HL-60 (cell line): ENCODE measurements around the gene B4GALT1.

Source experiments
- DNase-seq, 2 experiments: peaks; one replicate each; pipeline ENCODE4 v3.0.0-alpha.2; 2010 to 2020; ENCODE audit warnings: low read depth in 1 of 2, low spot score in 1 of 2
- H3K27ac ChIP-seq: fragments of 250-450 bp; sonication (Bioruptor Pico); replicated peaks from 2 replicates; pipeline ENCODE4 v1.5.1; 2020; ENCODE audit warnings: mild to moderate bottlenecking, moderate library complexity
- H3K27me3 ChIP-seq: fragments of 250-450 bp; sonication (Bioruptor Pico); 2 replicates; pipeline ENCODE4 v1.5.1; 2021; ENCODE audit warnings: mild to moderate bottlenecking, moderate library complexity; ENCODE audit not compliant: insufficient read depth, poor library complexity, severe bottlenecking
- H3K4me3 ChIP-seq: replicated peaks from 2 replicates; pipeline ENCODE4 v1.5.1; 2011; ENCODE audit warnings: mild to moderate bottlenecking, control low read depth, low read length; ENCODE audit not compliant: insufficient read depth
- GABPA ChIP-seq: IDR thresholded peaks from 2 replicates; pipeline ENCODE4 v1.6.1; 2012; ENCODE audit warnings: low read depth
- POLR2AphosphoS5 ChIP-seq: IDR thresholded peaks from 2 replicates; pipeline ENCODE4 v1.6.1; 2012; ENCODE audit warnings: low read depth
- SPI1 ChIP-seq: IDR thresholded peaks from 2 replicates; pipeline ENCODE4 v1.6.1; 2012; ENCODE audit warnings: low read depth, mild to moderate bottlenecking, borderline replicate concordance
- TF ChIP-seq, protein P1 (sequence below): IDR thresholded peaks from one replicate; pipeline ENCODE4 v1.5.1; 2011; ENCODE audit warnings: low read length, control low read depth, inconsistent platforms; ENCODE audit not compliant: insufficient read depth
- TF ChIP-seq, protein P2 (sequence below): IDR thresholded peaks from 2 replicates; pipeline ENCODE4 v1.6.1; 2012; ENCODE audit warnings: low read depth; ENCODE audit not compliant: insufficient replicate concordance

The B4GALT1 gene

GRCh38 chr9:33148367-33149014 lies 18.6 kb downstream of the B4GALT1 start:
- no peak overlapping the region for H3K27ac ChIP-seq
- TF ChIP-seq GABPA (no peak), SPI1 (no peak; the same call in 1 of the 2 replicates), POLR2AphosphoS5 (no peak)
- TF ChIP-seq, protein P1, sequence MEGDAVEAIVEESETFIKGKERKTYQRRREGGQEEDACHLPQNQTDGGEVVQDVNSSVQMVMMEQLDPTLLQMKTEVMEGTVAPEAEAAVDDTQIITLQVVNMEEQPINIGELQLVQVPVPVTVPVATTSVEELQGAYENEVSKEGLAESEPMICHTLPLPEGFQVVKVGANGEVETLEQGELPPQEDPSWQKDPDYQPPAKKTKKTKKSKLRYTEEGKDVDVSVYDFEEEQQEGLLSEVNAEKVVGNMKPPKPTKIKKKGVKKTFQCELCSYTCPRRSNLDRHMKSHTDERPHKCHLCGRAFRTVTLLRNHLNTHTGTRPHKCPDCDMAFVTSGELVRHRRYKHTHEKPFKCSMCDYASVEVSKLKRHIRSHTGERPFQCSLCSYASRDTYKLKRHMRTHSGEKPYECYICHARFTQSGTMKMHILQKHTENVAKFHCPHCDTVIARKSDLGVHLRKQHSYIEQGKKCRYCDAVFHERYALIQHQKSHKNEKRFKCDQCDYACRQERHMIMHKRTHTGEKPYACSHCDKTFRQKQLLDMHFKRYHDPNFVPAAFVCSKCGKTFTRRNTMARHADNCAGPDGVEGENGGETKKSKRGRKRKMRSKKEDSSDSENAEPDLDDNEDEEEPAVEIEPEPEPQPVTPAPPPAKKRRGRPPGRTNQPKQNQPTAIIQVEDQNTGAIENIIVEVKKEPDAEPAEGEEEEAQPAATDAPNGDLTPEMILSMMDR, result no peak
- TF ChIP-seq, protein P2, sequence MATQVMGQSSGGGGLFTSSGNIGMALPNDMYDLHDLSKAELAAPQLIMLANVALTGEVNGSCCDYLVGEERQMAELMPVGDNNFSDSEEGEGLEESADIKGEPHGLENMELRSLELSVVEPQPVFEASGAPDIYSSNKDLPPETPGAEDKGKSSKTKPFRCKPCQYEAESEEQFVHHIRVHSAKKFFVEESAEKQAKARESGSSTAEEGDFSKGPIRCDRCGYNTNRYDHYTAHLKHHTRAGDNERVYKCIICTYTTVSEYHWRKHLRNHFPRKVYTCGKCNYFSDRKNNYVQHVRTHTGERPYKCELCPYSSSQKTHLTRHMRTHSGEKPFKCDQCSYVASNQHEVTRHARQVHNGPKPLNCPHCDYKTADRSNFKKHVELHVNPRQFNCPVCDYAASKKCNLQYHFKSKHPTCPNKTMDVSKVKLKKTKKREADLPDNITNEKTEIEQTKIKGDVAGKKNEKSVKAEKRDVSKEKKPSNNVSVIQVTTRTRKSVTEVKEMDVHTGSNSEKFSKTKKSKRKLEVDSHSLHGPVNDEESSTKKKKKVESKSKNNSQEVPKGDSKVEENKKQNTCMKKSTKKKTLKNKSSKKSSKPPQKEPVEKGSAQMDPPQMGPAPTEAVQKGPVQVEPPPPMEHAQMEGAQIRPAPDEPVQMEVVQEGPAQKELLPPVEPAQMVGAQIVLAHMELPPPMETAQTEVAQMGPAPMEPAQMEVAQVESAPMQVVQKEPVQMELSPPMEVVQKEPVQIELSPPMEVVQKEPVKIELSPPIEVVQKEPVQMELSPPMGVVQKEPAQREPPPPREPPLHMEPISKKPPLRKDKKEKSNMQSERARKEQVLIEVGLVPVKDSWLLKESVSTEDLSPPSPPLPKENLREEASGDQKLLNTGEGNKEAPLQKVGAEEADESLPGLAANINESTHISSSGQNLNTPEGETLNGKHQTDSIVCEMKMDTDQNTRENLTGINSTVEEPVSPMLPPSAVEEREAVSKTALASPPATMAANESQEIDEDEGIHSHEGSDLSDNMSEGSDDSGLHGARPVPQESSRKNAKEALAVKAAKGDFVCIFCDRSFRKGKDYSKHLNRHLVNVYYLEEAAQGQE, result no peak
- no peaks in the 10 kb centered on the region for H3K27me3 ChIP-seq
- H3K4me3 ChIP-seq, result no peak overlapping the region
- DNase-seq, result no peak

DNA sequence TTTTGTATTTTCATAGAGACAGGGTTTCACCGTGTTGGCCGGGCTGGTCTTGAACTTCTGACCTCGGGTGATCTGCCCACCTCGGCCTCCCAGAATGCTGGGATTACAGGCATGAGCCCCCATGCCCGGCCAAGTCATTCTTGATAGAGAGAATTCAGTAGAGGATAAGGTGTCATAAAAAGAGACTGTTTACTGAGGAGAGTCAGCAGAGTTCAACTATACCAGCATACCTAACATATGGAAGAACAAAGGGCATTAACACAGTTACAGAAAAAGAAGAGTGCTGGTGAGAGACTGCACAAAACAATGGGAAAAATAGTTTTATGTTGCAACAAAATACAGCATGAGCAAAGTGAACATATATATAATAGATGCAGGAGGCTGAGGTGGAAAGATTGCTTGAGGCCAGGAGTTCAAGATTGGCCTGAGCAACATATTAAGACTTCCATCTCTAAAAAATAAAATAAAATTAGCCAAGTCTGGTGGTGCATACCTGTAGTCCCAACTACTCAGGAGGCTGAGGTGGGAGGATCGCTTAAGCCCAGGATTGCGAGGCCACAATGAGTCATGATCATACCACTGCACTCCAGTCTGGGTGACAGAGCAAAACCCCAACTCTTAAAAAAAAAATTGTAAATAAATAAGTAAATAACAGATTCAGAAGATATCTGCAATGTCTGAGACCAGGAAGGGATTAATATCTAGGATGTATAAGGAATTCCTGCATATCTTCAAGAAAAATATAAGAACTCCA lies 19.5 kb downstream of the B4GALT1 start:
- TF ChIP-seq, protein P2, result no peak
- TF ChIP-seq POLR2AphosphoS5, result no peak
- TF ChIP-seq GABPA, result no peak
- no peak for TF ChIP-seq SPI1
- TF ChIP-seq, protein P1, result no peak
- Histone ChIP-seq H3K27ac (no peak overlapping the region), H3K27me3 (no peaks in the 10 kb centered on the region), H3K4me3 (no peak overlapping the region)
- no peak for DNase-seq

GRCh38 chr9:33146298-33146697 lies 20.8 kb downstream of the B4GALT1 start:
- H3K27ac ChIP-seq, result no peak overlapping the region
- no peak for TF ChIP-seq POLR2AphosphoS5
- no peak for TF ChIP-seq GABPA
- TF ChIP-seq SPI1, result no peak
- TF ChIP-seq, protein P2, result no peak
- TF ChIP-seq, protein P1, result no peak
- DNase-seq, result no peak
- H3K4me3 ChIP-seq, result no peak overlapping the region
- H3K27me3 ChIP-seq, result no peaks in the 10 kb centered on the region
